Effector memory CD4-positive, alpha-beta T cell (primary cell): ENCODE measurements around the gene EPHB2.

ENCODE experiments used
- DNase-seq, 3 donors: peaks; one replicate each; pipeline ENCODE4 v3.0.0-alpha.2; 2020
- H3K27ac ChIP-seq: 2 replicates; pipeline ENCODE4 v1.7.0; 2013; ENCODE audit warnings: mild to moderate bottlenecking, low read length, moderate library complexity; ENCODE audit not compliant: insufficient read depth, poor library complexity, severe bottlenecking
- H3K27me3 ChIP-seq: replicated peaks from 2 replicates; pipeline ENCODE4 v1.7.0; 2013; ENCODE audit warnings: mild to moderate bottlenecking, low read length; ENCODE audit not compliant: insufficient read depth, control insufficient read depth, poor library complexity, severe bottlenecking
- H3K36me3 ChIP-seq: 2 replicates; pipeline ENCODE4 v1.7.0; 2013; ENCODE audit warnings: mild to moderate bottlenecking, low read length, moderate library complexity; ENCODE audit not compliant: control insufficient read depth, insufficient read depth
- H3K4me1 ChIP-seq: 2 replicates; pipeline ENCODE4 v1.7.0; 2013; ENCODE audit warnings: low read length, mild to moderate bottlenecking; ENCODE audit not compliant: control insufficient read depth, insufficient read depth, poor library complexity, severe bottlenecking
- H3K4me3 ChIP-seq: 2 replicates; pipeline ENCODE4 v1.7.0; 2013; ENCODE audit warnings: low read length, low read depth, mild to moderate bottlenecking; ENCODE audit not compliant: insufficient read depth, poor library complexity, severe bottlenecking
- H3K9me3 ChIP-seq: 2 replicates; pipeline ENCODE4 v1.7.0; 2013; ENCODE audit warnings: mild to moderate bottlenecking, low read length, moderate library complexity; ENCODE audit not compliant: control insufficient read depth

Gene EPHB2

GRCh38 chr1:22860883-22861385 is 150.3 kb downstream of the EPHB2 start:
- H3K4me3 ChIP-seq: no peak overlapping the region
- H3K9me3 ChIP-seq: no peaks in the 10 kb centered on the region
- no peak overlapping the region for H3K27ac ChIP-seq
- H3K36me3 ChIP-seq: no peaks in the 10 kb centered on the region
- H3K27me3 ChIP-seq: no peaks in the 10 kb centered on the region
- H3K4me1 ChIP-seq: no peaks in the 10 kb centered on the region
- DNase-seq: no peak

DNA sequence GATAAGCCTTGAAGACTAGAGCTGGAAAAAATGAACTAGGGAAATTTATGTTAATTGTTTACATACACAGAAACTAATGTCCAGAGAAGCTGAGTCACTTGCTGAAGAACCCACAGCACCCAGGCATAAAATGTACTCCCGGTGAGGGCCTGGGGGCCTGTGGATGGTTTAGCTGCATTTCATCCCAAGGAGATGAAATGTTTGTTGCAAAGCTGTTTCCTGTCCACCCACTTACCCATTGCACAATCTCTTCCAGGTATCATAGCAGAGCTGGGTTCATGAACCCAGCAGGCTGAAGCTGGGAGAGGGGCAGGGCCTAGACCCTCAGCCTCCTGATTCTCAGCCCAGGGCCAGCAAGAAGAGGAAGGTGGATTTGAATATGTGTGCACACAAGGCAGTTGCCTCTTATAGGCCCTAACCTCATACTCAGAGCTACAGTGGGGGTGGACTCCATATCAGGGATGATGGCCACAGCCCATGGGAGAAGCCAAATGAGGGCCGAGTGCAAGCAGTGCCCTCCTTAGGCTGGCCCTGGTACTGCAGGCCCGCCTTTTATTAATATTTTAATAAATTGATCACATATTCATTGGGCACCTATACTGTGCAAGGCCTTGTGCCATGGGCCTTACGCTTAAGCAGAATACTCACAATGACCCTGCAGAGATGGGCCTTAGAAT is 151.3 kb downstream of the EPHB2 start:
- no peak overlapping the region for H3K27ac ChIP-seq
- no peak for DNase-seq
- no peaks in the 10 kb centered on the region for H3K36me3 ChIP-seq
- no peaks in the 10 kb centered on the region for H3K4me1 ChIP-seq
- no peaks in the 10 kb centered on the region for H3K9me3 ChIP-seq
- H3K27me3 ChIP-seq: no peaks in the 10 kb centered on the region
- H3K4me3 ChIP-seq: no peak overlapping the region

GRCh38 chr1:22862752-22863151 is 152.1 kb downstream of the EPHB2 start:
- DNase-seq: no peak
- Histone ChIP-seq H3K27ac (no peak overlapping the region), H3K36me3 (no peaks in the 10 kb centered on the region), H3K27me3 (no peaks in the 10 kb centered on the region), H3K4me1 (no peaks in the 10 kb centered on the region), H3K9me3 (no peaks in the 10 kb centered on the region), H3K4me3 (no peak overlapping the region)

GRCh38 chr1:22863766-22864165 is 153.1 kb downstream of the EPHB2 start:
- no peak for DNase-seq
- Histone ChIP-seq H3K4me3 (no peak overlapping the region), H3K36me3 (no peaks in the 10 kb centered on the region), H3K27ac (no peak overlapping the region), H3K9me3 (no peaks in the 10 kb centered on the region), H3K27me3 (no peaks in the 10 kb centered on the region), H3K4me1 (no peaks in the 10 kb centered on the region)

- no peaks in the 10 kb centered on the region for H3K27me3 ChIP-seq
- no peak overlapping the region for H3K27ac ChIP-seq
- no peaks in the 10 kb centered on the region for H3K4me1 ChIP-seq
- DNase-seq: no peak
- H3K36me3 ChIP-seq: no peaks in the 10 kb centered on the region
- no peaks in the 10 kb centered on the region for H3K9me3 ChIP-seq
- no peak overlapping the region for H3K4me3 ChIP-seq
Observed at GRCh38 chr1:22864886-22865285, 154.2 kb downstream of the EPHB2 start.

DNA sequence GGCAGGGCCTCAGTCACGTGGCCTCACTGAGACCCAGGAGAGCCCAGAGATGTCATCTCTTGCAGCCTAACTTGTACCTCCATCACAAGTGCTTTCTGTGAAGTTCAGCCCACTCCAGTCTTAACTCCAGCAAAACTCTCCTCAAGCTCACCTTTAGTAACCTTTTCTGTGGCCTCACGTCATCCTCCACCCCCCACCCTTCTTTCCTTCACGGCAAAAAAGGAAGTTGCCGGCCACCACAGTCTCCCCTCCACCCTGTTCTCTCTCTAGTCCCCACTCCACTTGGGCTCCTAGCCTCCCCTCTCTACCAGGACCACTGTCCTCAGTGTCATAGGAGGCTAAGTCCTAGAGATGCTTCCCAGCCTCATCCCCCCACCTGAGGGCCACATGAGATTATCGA is 155.1 kb downstream of the EPHB2 start:
- H3K36me3 ChIP-seq: no peaks in the 10 kb centered on the region
- no peak overlapping the region for H3K27ac ChIP-seq
- H3K9me3 ChIP-seq: no peaks in the 10 kb centered on the region
- no peak overlapping the region for H3K4me3 ChIP-seq
- no peaks in the 10 kb centered on the region for H3K4me1 ChIP-seq
- no peaks in the 10 kb centered on the region for H3K27me3 ChIP-seq
- DNase-seq: no peak

DNA sequence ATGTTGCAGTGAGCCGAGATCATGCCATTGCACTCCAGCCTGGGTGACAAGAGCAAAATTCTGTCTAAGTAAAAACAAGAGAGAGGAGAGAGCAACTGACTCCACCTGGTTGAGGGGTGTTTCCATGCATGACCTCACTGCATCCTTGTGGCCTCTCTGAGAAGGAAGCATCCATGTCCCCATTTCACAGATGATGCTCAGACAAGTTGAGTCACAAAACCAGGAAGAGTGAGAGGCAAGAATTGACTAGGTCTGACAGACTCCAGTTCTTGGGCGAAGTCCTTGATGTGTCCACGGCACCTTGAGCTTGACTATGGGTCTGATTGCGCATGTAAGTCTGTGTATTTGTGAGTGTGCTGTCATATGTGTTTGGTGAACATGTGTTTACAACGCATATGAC is 156.2 kb downstream of the EPHB2 start:
- Histone ChIP-seq H3K36me3 (no peaks in the 10 kb centered on the region), H3K9me3 (no peaks in the 10 kb centered on the region), H3K4me1 (no peaks in the 10 kb centered on the region), H3K27ac (no peak overlapping the region), H3K27me3 (no peaks in the 10 kb centered on the region), H3K4me3 (no peak overlapping the region)
- DNase-seq: no peak

- no peak for DNase-seq
- Histone ChIP-seq H3K27me3 (no peaks in the 10 kb centered on the region), H3K4me1 (no peaks in the 10 kb centered on the region), H3K4me3 (no peak overlapping the region), H3K36me3 (no peaks in the 10 kb centered on the region), H3K9me3 (no peaks in the 10 kb centered on the region), H3K27ac (no peak overlapping the region)
Observed at GRCh38 chr1:22868331-22868730, 157.7 kb downstream of the EPHB2 start.

- no peaks in the 10 kb centered on the region for H3K4me1 ChIP-seq
- no peaks in the 10 kb centered on the region for H3K36me3 ChIP-seq
- H3K9me3 ChIP-seq: no peaks in the 10 kb centered on the region
- H3K27me3 ChIP-seq: no peaks in the 10 kb centered on the region
- H3K27ac ChIP-seq: no peak overlapping the region
- no peak for DNase-seq
- no peak overlapping the region for H3K4me3 ChIP-seq
Observed at GRCh38 chr1:22869325-22869724, 158.7 kb downstream of the EPHB2 start.

DNA sequence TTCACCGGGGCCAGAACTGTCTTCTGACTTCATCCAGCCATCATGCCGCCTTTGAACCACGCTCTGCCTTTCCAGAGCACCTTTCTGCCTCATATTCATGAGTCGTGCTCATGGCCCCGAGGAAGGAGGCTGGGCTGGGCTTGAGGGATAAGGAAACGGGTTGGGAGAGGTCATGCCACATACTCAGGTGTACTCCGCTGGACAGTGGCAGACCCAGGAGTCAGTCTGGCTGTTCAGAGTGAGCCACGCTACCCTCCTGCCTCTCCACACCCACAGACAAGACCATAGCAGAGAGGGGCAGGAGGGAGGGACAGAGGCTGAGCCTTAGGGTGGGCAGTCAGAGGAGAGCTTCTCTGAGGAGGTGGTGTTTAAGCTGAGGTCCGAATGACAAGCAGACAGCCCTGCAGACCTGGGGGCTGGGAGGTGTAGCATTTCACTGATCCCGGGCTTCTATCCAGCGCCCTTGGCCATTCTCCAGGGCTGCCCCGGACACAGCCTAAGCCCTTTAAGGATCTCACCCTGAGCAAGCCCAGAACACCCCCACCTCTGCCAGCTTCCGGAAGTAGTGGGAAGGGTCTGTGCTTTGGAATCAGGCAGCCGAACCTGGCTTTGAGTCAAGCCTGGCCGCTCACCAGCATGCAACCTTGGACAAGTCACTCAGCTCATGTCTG is 159.7 kb downstream of the EPHB2 start:
- H3K9me3 ChIP-seq: no peaks in the 10 kb centered on the region
- H3K27ac ChIP-seq: no peak overlapping the region
- DNase-seq: no peak
- H3K36me3 ChIP-seq: no peaks in the 10 kb centered on the region
- no peak overlapping the region for H3K4me3 ChIP-seq
- no peaks in the 10 kb centered on the region for H3K27me3 ChIP-seq
- no peaks in the 10 kb centered on the region for H3K4me1 ChIP-seq
